NCI-H1436 treated with DMSO at 0.1 percent for 48 hours (cell line): ENCODE results near the gene GRIN3B.
"Not testable (repeated sequence)": the region's sequence is repeated elsewhere in the genome, so short reads cannot be mapped to it uniquely, and the experiment has no call there.

Source experiments
- DNase-seq: peaks from one replicate; lab custom pipeline; 2025; lab: John Stamatoyannopoulos, UW

GRIN3B gene

DNA sequence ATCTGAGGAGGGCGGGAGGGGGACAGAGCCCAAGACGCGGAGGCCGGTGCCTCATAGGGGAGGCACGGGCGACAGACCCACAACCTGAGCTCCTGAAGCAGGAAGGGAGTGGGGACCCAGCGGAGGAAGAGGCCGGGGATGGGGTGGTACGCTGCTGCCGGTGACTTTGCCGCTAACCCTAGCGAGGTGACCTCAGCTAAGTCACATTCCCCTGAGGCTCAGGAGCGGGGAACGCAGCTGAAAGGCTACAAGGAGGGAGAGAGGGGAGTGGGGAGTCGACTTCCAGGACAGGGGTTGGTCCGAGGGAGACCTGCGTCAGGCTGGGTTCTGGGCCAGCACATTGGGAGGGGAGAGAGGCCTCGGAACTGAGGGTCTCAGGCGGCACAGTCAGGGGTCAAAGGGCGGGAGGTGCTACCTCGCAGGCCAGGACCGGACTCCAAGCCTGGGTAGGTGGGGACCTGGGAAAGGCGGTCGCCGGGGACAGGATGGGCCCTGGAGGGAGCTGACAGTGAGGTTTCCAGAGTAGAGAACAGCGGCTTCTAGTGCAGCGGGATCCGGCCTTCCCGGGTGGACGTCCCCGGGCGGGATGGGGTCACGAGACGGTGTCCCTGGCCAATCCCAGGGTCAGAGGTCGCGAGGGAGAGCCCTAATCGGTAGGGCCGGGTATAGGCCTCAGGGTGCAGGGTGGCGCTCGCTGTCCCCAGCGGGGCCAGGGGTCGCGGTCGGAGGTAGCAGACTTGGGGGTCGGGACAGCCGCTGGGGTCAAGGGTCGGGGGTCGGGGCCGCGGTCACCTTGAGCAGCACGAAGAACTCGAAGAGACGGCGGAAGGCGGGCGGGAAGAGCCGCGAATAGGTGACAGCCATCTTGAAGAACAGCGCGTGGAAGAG lies 20.0 kb downstream of the GRIN3B start:
- DNase-seq = no peak

DNA sequence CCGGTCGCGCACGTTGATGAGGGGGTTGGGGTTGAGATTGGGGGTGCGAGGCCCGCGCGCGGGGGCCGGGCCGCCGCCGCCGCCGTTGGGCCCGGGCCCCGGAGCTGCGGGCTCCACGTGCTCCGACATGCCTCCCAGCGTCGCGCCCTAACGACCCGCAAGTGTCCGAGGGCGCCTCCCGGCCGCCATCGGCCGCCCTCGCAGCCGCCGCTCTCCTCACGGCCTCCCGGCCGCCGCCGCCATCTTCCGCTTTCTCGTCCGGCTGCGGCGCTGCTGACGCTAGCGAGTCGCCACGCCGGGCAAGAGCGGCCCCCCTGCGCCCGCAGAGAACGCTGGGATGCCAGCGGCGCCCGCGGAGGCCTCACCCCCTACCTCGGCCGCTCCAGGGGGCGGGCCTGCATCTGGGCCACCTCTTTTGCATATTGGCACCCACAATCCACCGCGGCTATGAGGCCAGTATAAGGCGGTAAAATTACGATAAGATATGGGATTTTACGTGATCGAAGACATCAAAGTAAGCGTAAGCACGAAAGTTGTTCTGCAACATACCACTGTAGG lies 20.7 kb downstream of the GRIN3B start, which contains the start of gene TMEM259:
Gene TMEM259, minus strand, starts transcription at position 256 of the 558 bp plus-strand sequence. Its CDS starts 127 bp downstream, at position 129.
- peak; percentile 87 for DNase-seq

GRCh38 chr19:1023883-1024188 lies 23.6 kb downstream of the GRIN3B start:
- DNase-seq = not testable (repeated sequence)

DNA sequence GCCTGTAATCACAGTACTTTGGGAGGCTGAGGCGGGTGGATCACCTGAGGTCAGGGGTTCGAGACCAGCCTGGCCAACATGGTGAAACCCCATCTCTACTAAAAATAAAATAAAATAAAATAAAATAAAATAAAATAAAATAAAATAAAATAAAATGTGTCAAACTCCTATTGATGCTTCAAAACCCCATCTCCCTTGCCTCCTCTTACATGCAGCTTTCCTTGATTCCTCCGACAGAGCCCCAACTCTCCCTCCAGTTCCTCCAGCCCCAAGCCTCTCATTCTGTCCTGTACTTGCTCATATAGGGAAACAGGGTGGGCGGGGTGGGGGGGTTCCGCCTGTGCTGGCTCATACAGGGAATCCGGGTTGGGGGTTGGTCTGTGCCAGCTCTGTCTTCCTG lies 24.9 kb downstream of the GRIN3B start:
- DNase-seq = not testable (repeated sequence)

DNA sequence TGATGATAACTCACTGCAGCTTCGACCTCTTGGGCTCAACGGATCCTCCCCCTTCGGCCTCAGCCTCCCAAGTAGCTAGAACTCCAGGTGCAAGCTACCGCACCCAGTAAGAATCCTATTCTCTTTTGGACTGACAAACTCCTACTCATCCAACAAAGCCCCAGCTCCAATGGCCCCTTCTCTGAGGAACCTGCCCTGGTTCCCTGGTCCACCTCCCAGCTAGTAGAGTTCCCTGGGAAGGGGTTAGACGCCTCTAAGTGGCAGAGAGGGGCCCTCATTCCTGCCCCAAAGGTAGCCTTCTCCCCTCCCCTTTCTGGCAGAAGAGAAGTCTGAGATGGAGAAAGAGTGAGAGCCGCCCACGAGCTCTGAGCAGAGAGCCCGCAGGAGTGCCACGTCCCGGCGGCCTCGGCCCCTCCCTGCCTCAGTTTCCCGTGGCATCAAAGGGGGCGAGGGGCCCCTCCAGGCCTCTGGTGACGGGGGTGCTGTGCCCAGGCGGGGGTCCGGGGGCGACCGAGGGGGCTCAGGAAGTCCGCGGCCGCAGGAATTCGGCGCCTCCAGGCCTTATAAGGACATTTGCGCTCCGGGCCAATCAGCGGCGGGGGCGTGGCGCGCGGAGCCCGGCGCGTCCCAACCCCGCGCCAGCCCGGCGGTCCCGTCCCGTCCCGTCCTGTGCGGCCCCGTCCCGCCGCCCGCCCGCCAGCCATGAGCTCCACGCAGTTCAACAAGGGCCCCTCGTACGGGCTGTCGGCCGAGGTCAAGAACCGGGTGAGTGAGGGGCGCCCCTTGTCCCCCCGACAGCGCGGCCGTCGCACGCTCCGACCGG lies 26.0 kb downstream of the GRIN3B start, which contains the start of gene CNN2:
Gene CNN2, plus strand, starts transcription at position 649 of the 823 bp plus-strand sequence. Its CDS starts 54 bp downstream, at position 703.
- DNase-seq = no peak

DNA sequence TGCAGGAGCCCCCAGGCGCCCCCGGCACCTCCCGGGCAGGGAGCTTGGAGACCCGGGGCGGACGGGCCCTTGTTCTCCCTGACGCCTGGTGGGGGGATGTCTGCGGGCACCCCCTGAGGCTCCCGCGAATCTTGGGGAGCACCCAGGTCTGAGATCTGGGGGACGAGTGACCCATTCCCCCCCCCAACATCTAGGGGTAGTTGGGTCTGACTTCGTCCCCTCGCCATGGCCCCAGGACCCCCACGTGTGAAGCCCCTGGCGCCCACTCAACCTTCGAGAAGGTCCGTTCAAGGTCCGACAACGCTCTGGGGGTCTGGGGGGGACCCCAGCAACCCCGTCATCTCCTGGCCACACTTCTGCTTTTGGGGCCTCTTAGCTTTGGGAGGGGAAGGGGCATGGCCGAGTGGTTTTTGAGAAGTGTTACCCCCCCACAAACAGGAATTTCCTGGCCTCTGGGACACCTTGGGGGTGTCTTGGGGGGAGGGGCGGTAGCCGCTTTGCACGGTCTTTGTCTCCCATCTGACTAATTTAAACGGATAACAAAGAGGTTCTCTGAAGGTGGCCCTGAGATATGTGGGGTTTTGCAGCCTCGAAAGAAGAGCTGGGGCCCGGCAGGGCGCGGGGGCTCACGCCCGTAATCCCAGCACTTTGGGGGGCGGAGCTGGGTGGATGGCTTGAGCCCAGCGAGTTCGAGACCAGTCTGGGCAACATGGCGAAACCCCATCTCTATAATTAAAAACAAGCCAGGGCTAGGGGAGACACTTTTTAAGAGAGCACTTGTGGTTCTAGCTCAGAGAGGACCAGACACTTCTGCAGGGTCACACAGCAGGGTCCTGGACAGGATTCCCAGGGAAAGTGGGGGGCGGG lies 26.8 kb downstream of the GRIN3B start:
- no peak for DNase-seq

- DNase-seq = no peak
Measured at GRCh38 chr19:1027650-1028061, 27.4 kb downstream of the GRIN3B start.

DNA sequence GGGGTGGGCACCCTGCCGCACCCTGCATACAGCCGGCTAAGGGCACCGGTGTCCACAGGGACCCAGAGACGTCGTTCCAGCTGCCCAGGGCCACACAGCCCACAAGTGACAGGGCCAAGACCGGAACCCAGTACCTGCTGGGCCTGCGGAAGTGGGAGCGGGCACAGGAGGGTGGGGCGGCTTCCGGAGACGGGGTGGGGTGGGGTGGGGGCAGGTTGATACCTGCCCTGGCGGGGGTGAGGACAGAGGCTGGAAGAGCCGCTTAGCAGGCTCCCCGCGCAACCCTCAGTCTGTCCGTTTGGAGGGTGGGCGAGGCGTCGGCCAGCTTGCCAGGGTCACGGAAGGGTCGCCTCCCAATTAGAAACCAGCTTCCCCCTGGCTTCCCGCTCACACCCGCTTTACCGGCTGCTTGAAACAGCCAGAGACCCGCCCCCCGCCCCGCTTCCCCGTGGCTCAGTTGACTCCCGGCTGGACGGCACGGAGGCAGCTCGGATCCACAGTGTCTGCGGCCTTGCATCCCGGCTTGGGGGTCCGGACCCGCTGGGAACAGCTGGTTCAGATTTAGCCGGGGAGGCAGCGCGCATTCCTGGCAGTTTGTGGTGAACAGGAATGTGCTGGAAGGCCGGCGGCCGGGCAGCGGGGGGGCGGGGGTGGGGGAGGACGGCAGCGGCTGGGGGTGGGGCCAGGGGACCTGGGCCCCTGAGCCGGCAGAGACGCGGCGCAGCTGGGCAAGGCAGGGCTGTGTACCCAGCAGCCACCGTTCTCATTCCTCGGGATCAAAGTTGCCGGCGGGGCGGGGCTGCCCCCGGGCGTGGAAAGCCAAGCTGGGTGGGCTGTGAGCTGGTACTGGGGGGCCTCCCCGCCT lies 28.1 kb downstream of the GRIN3B start:
- DNase-seq = no peak

GRCh38 chr19:1032264-1032867 lies 32.1 kb downstream of the GRIN3B start:
- DNase-seq = no peak

DNA sequence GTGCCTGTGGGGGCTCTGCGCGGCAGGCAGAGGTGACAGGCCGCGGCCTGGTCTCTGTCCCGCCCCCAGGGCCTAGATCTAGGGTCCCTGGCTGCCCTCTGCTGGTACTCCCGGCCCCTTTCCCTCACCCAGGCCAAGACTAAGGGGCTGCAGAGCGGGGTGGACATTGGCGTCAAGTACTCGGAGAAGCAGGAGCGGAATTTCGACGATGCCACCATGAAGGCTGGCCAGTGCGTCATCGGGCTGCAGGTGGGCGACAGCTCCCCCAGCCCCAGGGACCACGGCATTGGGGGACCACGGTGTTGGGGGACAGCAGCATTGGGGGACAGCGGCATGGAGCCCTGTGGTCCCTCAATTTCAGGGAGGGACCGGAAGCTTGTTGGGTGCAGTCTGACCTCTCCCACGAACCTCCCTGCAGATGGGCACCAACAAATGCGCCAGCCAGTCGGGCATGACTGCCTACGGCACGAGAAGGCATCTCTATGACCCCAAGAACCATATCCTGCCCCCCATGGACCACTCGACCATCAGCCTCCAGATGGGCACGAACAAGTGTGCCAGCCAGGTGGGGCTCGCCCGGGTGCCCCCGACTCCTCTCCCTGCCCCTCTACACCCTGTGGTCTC lies 35.9 kb downstream of the GRIN3B start:
- DNase-seq = no peak

- DNase-seq = no peak
Measured at GRCh38 chr19:1037621-1038064, 37.4 kb downstream of the GRIN3B start.

DNA sequence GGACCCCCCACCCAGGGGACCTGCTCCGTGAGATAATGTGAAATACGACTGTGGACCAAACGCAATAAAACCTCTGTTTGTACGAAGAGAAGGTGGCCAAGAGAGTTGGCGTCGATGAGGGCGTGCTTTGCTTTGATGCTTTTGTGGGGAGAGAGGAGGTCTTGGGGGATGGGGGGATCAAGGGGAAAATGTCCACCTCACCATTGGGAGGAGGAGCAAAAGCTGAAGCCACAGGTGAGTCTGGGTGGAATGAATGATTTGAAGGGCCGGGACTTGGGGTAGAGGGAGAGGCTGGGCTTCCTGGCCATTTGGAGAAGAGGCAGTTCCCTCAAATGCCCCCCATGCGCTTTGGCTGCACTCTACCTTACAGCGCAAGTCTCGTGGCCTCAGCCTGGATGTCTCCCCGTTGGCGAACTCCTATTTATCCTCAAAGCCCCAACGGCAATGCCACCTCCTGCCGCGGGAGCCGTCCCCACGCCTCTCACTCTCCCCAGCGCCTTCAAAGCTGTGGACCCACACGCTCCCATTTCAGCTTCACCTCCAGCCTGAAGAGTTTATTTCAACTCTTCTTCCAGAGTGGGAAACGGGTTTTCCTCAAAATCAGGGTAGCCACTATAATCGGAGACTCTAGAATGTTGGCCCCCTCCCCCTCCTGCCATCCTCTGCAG lies 38.9 kb downstream of the GRIN3B start:
- DNase-seq = no peak

DNA sequence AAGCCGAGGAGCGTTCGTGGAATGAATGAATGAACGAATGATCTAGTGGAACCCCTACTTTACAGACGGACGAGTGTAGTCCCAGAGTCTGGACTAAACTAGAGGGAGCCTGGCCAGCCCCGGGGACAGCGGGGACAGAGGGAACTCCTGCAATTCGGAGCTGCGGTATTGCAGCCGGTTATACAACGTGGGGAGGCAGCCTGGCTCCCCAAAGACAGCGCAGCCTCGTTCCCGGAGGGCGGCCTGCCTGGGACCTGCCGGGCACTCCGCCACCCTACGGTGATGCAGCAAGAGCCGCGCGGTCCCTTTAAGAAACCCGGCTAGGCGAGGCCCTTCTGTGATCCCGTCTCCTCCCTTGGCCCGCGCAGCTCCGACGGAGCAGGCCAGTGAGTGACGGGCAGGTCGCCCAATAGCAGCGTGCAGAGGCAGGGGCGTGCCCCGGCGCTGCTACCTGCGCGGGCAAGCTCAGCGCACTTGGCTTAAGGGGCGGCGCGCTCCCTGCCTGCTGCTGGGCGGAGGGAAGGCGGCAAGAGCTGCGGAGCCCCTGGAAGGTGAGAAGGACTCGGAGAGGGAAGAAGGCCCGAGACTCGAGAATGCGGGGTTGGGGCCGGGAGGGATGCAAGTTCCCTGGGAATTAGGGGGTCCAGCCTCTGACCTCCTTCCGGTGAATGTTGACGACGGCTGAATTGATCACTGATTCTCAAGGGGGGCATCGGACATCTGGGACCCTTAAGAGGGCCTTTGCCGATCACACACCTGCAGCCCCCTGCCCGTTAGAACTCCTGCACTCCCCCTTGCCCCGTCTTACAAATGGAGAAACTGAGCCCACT lies 39.6 kb downstream of the GRIN3B start, which contains the start of gene ABCA7:
Gene ABCA7, plus strand, starts transcription at position 462 of the 830 bp plus-strand sequence. CDS start 1,255 bp downstream, outside the sequence.
- peak; percentile 90 for DNase-seq

GRCh38 chr19:1040476-1041271 lies 40.5 kb downstream of the GRIN3B start:
- peak; percentile 78 for DNase-seq

GRCh38 chr19:1041272-1041834 lies 41.1 kb downstream of the GRIN3B start:
- DNase-seq = no peak

DNA sequence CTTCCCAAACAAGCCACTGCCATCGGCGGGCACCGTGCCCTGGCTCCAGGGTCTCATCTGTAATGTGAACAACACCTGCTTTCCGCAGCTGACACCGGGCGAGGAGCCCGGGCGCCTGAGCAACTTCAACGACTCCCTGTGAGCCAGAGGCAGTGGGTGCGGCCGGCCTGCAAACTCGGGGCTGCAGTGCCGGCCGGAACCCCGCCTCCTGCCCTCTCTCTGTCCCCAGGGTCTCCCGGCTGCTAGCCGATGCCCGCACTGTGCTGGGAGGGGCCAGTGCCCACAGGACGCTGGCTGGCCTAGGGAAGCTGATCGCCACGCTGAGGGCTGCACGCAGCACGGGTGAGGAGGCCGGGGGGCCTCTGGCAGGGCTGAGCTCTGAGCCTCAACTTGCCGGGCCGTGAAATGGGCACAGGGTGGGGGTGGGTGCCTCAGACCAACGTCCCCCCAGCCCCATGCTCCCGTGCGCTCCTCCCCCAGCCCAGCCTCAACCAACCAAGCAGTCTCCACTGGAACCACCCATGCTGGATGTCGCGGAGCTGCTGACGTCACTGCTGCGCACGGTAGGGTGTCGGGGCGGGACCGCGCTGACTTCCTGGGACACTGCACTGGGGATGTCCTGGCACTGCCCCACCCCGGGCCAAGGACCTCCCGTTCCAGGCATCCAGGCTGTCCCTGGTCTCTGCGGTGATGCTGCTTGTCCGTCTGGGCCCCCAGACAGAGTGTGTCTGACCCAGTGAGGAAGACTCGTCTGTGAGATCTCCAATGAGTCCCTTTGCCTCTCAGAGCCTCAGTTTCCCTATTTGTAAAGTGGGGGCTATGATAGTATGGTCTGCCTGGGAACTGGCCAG lies 41.8 kb downstream of the GRIN3B start:
- DNase-seq = no peak
